A673 (cell line): ENCODE data around the gene SOX2.

Experiments
- EZH2 ChIP-seq: fragments of 200-600 bp; sonication (generic); IDR thresholded peaks from 2 replicates; pipeline ENCODE4 v1.6.1; 2017; ENCODE audit warnings: borderline replicate concordance, low read depth, mild to moderate bottlenecking, mixed read lengths, antibody characterized with exemption, low read length; ENCODE audit not compliant: poor library complexity, severe bottlenecking
- TF ChIP-seq, protein P1 (sequence below): fragments of 300-800, 200-600 bp; sonication (generic); conservative IDR thresholded peaks from 2 replicates; pipeline ENCODE4 v1.5.1; 2017; ENCODE audit warnings: low read depth, mild to moderate bottlenecking, antibody characterized with exemption, low read length, moderate library complexity, mixed read lengths

DNA sequence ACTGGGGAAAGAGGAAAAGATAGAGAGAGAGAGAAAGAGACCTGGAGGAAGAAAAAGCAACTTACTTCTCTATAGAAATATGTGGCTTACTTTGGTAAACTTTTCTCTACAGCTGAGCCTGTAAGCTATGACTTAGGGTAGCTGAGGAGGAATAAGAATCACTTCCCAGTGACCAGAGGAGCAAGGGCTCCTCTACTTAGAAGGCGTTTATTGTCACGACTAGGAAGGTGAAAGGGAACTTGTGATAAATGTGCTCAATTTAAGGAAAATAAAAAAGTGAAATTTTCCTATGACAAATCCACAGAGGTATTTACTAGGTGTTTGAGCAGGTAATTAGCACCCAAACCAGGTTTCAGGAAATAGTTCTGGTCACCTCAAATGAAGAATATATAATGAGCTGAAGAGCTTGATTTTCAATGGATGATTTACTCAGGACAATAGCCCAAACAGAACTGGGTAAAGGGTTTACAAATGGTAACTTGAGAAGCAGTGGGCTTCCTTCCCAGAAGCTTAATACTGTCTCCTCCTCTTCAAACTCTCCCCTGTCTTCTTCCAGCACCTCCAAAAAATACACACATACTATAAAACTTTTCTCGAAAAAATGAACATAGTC lies 46.1 kb downstream of the SOX2 start:
- TF ChIP-seq, protein P1, sequence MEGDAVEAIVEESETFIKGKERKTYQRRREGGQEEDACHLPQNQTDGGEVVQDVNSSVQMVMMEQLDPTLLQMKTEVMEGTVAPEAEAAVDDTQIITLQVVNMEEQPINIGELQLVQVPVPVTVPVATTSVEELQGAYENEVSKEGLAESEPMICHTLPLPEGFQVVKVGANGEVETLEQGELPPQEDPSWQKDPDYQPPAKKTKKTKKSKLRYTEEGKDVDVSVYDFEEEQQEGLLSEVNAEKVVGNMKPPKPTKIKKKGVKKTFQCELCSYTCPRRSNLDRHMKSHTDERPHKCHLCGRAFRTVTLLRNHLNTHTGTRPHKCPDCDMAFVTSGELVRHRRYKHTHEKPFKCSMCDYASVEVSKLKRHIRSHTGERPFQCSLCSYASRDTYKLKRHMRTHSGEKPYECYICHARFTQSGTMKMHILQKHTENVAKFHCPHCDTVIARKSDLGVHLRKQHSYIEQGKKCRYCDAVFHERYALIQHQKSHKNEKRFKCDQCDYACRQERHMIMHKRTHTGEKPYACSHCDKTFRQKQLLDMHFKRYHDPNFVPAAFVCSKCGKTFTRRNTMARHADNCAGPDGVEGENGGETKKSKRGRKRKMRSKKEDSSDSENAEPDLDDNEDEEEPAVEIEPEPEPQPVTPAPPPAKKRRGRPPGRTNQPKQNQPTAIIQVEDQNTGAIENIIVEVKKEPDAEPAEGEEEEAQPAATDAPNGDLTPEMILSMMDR, result no peak
- TF ChIP-seq EZH2, result no peak
